Activated naive CD4-positive, alpha-beta T cell treated with Interleukin-2 at 50 U/mL for 16 hours (primary cell): ENCODE results near the gene RNF10.
"Not testable (repeated sequence)": the region's sequence is repeated elsewhere in the genome, so short reads cannot be mapped to it uniquely, and the experiment has no call there.

Source experiments
- DNase-seq: peaks from one replicate; pipeline ENCODE4 v3.0.0-alpha.2; 2020

The RNF10 gene

GRCh38 chr12:120529641-120530417 is 4.3 kb upstream of the RNF10 start:
- DNase-seq: no peak

- DNase-seq: not testable (repeated sequence)
Measured at GRCh38 chr12:120530418-120530761, 3.8 kb upstream of the RNF10 start.

- no peak for DNase-seq
Measured at GRCh38 chr12:120532701-120533238, 1.4 kb upstream of the RNF10 start.

GRCh38 chr12:120534703-120535655 is 823 bp downstream of the RNF10 start:
- peak; percentile 61 for DNase-seq

GRCh38 chr12:120536064-120536791 is 2.1 kb downstream of the RNF10 start:
- DNase-seq: peak; percentile 26

- no peak for DNase-seq
Measured at GRCh38 chr12:120537856-120538220, 3.7 kb downstream of the RNF10 start.

- DNase-seq: no peak
Measured at GRCh38 chr12:120538281-120539156, 4.4 kb downstream of the RNF10 start.

- DNase-seq: peak; percentile 13
Measured at GRCh38 chr12:120539303-120539702, 5.1 kb downstream of the RNF10 start.

GRCh38 chr12:120540445-120540844 is 6.3 kb downstream of the RNF10 start:
- no peak for DNase-seq

GRCh38 chr12:120542166-120542565 is 8.0 kb downstream of the RNF10 start:
- no peak for DNase-seq

- DNase-seq: no peak
Measured at GRCh38 chr12:120544691-120545090, 10.5 kb downstream of the RNF10 start.

- DNase-seq: no peak
Measured at GRCh38 chr12:120546050-120546386, 11.9 kb downstream of the RNF10 start.

GRCh38 chr12:120554678-120555077 is 20.5 kb downstream of the RNF10 start:
- no peak for DNase-seq

- no peak for DNase-seq
Measured at GRCh38 chr12:120557589-120557988, 23.4 kb downstream of the RNF10 start.

GRCh38 chr12:120562906-120563305 is 28.8 kb downstream of the RNF10 start:
- DNase-seq: no peak

GRCh38 chr12:120563495-120563894 is 29.3 kb downstream of the RNF10 start:
- DNase-seq: no peak

GRCh38 chr12:120571299-120571698 is 37.1 kb downstream of the RNF10 start:
- DNase-seq: no peak

GRCh38 chr12:120573560-120573959 is 39.4 kb downstream of the RNF10 start:
- no peak for DNase-seq

- no peak for DNase-seq
Measured at GRCh38 chr12:120574106-120574505, 40.0 kb downstream of the RNF10 start.

GRCh38 chr12:120579179-120579578 is 45.0 kb downstream of the RNF10 start:
- no peak for DNase-seq

- DNase-seq: peak; percentile 94
Measured at GRCh38 chr12:120580787-120581723, 46.9 kb downstream of the RNF10 start, which contains the start of gene POP5. POP5 (minus strand) TSS chr12:120581402; CDS start chr12:120581362, 40 bp downstream.
